HG02588 (cell line): ENCODE data around the gene SLC19A1.

ENCODE experiments used
- ATAC-seq: cut with Tn5 transposase; IDR thresholded peaks from one replicate; pipeline ENCODE4 v1.9.1; 2021; ENCODE audit warnings: mild to moderate bottlenecking, moderate library complexity; ENCODE audit not compliant: unreplicated experiment

SLC19A1 gene

DNA sequence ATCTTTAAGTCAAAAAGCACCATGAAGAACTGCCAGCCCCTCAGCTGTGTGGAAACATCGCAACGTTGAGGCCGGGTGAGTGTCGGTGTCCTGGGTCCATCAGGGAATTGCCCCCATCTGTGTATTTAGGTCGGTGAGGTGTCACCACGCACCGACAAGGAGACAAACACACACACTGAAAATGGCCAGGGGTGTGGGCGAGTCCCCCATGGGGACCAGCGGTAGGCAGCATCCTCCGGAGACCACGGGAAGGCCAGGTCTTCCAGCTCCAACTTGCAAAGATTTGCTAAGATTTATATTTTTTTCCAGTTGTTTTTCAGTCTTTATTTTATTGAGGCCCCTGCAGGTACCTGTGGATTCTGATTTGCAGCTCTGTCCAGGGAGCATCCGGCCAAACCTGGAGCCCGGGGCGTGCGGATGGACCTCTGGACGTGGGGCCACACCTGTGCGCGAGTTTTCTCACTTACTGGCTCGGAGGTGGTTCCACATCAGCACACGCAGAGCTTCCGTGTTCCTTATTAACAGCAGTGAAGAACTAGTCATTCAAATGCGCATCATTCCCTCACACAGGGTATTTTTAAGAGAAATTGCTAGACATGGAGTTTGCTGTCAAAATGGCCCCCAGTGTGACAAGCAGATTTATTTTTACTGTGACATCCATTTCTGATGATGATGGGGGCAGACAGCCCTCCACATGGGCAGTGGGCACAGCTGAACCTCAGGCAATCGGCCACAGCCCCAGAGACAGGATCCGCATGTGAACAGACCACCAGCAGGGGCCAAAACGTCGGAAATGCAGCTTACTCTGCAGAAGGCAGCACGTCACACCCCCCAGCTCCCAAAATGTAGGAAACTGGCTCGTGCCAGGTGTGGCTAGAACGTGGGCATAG, 17.2 kb upstream of the SLC19A1 start:
- ATAC-seq = no peak

DNA sequence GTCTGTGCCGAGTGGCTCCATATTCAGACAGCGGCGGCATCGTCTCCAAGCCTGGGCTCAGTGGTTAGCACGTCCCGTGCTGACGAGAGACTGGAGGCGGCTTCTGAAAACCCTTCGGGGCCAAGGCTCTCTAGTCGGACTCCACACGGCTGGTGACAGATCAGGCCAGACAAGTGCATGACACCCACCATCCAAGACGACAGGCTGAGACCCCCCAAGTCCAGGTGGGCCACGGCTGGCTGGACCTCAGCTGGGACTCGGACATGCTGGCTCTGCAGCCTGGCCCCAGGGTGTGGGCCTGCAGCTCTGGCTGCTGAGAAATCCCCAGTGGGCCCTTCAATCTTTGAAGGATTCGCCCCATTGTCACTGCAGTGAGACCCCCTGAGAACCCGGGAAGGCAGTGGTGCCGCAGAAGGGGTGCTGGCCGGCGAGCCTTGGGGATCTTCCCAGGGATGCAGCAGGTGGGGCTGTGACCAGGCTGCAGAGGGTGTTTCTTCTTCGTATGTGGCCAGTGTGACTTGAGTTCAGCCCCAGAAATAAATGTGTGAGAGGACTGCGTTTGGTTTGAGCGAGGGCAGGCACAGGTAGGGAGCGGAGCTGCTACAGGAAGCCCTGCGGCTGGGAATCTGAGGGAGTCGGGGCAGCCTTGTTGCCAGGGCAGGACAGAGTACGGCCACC, 15.9 kb upstream of the SLC19A1 start:
- no peak for ATAC-seq

DNA sequence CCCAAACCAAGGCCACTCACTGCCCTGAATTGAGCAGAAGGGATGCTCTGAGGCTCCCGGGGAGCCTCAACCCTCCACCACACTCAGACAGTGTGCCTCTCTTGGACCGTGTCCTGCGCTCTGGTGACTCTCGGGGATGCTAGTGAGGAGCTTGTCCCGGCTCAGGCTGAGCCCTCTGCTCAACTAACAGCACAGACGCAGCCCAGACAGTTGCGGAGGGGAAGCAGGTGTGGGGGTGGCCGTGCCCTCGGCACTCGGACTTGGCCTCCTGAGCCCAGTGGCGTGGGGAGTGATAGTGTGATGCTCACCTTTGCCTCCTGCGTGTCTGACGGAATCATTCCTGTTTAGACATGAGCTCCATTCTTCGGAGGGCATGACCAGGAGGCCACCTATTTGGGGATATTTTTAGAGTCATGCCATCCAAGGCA, 15.4 kb upstream of the SLC19A1 start:
- ATAC-seq = no peak

GRCh38 chr21:45556645-45557615, 14.7 kb upstream of the SLC19A1 start:
- no peak for ATAC-seq

DNA sequence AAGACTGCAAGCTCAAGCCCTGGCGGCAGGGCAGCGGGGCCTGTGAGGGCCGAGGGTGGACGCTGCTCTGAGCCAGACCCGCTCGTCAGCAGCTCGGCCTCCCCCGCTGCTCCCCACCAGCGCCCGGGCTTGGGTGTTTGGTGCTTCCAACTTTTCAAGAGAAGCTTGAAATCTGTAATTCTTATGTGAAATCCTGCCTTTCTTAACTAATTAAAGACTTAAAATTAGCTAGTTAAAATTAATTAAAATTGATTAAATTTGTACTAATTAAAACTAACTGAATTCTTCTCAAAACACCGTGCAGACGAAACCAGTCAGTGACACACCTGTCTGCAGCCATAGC, 14.0 kb upstream of the SLC19A1 start:
- no peak for ATAC-seq

DNA sequence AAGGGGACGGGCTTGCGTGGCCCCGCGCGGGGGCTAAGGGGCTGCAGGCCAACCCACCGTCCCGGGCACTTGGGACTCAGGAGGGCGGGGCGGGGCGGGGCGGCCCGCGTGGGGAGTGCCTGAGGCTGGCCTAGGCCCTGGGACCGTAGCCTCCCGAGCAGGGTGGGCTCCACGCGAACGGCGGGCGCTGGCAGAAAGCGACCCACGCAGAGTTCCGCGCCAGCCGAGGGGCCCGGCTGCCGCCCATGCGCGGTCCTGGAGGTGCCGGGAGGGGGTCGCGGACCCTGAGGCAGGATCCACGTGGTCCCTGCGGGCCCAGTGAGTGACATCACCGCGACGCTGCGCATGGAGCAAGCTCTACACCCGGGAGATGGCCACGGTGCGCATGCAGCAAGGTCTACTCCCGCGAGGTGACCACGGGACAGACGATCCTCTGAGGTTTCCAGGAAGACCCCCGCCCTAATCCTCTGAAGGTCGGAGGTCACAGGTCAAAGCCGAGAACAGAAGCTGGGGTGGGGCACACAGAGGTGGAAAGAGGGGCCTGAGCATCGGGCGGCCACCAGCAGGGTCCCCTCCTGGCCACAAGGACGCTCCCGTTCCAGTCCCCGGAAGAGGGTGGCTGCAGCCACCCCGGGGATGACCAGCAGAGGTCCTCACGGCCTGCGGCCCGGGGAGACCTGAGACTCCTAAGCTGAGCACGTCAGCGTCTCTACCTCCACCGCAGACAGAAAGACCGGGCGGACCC, 13.5 kb upstream of the SLC19A1 start:
- peak; percentile 59 for ATAC-seq

- no peak for ATAC-seq
Observed at GRCh38 chr21:45555251-45555556, 13.0 kb upstream of the SLC19A1 start.

- ATAC-seq = peak; percentile 39
Observed at GRCh38 chr21:45554477-45555175, 12.4 kb upstream of the SLC19A1 start.

DNA sequence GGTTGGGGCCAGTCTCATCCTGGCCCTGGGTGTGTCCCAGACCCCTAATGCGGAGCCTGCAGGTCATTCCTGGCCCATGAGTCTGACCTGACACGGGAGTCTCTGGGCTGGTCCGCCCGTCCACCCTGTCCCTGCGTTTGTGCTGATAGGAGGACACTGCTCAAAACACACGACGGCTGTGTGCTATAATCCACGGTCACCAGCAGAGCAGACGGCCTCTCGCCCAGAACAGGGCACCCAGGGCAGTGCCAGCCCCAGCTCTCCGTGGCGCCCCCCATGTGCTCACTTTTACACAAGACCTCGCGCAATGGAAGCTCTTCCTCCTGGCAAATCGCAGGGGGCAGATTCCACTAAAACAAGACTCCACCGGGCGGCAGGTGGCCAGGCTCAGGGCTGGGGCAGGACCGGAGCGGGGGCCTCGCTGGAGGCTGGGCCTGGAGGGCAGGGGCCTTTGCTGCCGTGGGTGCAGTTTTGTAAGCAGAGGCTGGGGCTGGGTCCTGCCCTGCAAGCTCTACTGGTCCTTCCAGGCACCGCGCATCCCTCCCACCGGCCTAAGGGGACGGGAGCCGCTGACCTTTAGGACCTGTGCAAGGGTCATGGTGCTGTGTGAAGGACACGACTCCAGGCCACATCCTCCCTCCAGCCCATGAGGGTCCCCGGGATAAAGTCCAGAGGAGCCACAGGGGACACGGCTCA, 10.6 kb upstream of the SLC19A1 start:
- ATAC-seq = no peak

GRCh38 chr21:45551783-45552695, 9.8 kb upstream of the SLC19A1 start:
- ATAC-seq = no peak

DNA sequence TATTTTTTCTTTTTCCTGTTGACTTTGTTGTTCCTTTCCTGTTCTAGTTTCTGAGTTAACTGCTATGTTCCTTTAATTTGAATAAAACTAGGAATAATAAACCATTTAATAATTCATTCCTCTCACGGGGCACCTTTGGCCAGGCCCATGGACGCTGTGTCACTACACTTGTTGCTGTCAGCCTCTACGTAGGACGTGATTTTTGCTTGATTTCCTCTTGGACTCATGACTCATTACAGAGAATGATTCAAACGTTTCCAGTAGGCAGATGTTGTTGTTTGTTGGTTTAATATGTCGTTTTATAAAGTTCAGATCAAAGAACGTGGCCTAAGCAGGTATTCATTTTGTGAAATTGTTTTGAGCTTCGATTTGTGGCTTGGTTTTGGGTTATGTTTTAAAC, 9.1 kb upstream of the SLC19A1 start:
- no peak for ATAC-seq

DNA sequence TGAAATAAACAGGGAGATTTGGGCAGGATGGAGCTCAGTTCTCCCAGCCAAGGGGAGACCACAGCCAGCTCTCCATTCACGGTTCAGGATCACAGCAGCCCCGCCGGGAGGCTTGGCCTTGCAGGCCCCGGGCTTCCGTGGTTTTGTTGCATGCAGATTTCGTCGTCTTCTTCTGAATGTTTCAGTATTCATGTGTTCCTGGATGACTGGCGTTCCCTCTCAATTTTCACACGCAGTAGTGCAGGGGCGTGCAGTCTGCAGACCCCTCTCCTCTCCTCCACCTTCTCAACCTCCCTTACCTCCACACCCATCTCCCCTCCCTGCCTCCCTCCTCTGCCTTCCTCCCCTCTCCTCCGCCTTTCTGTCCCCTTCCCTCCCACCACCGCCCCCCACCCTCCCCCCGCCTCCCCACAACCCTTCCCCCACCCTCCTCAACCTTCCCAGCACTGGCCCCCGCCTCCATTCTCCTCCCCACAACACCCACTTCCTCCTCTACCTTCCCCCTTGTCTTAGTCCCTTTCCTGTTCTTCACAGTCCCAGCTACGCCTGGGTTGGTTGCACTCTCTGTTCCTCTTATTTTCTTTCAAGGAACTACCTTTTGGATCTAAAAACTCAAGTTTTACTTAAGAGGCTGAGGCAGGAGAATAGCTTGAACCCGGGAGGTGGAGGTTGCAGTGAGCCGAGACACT, 8.4 kb upstream of the SLC19A1 start:
- no peak for ATAC-seq

GRCh38 chr21:45549626-45550463, 7.6 kb upstream of the SLC19A1 start:
- ATAC-seq = no peak

DNA sequence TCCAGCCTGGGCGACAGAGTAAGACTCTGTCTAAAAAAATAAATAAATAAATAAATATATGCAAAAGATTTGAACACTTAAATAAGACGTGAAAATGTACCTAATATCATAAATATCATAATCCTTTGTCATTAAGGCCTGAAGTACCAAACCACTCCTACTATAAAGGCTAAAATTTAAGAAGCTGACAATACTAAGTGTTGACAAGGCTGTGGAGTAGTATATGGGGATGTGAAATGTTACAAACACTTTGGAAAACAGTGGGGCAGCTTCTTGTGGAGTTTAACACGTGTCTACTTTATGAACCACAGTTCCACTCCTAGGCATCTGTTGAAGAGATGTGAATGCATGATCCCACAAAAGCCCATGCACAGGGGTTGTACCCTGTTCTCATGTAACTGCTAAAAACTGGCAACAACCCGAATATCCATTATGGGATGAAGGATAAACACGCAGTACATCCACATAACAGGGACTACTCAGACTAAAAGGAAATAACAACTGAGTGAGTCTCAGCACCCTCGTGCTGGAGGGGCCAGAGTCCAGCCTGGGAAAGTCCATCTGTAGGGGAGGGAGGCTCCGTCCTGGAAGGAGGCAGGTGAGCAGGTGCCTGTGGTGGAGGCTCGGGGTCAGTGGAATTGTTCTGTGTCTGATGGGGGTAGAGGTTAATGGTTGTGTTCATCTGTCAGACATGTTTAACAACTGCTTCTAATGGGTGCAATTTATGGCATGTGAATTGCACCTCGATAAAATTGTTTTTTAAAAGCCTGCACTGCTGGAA, 6.7 kb upstream of the SLC19A1 start:
- no peak for ATAC-seq

DNA sequence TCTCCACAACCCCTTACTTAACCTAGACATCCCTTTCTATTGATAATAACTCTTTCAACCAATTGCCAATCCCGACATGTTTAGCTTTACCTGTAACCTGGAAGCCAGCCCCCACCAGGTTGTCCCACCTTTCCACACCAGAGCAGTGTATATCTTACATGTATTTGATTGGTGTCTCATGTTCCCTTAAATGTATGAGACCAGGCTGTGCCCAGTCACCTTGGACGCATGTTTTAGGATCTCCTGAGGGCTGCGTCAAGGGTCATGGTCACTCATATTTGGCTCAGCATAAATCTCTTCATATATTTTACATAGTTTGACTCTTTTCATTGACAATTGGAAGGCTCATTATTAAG, 5.3 kb upstream of the SLC19A1 start:
- no peak for ATAC-seq
